A549 (cell line): ENCODE measurements around the gene ADCY6. TPM values are rescaled to one million over a fixed set of nuclear protein-coding genes. Genes with fewer than 3 reads are reported as not detected.

Source experiments
- BHLHE40 ChIP-seq: IDR thresholded peaks from 2 replicates; pipeline ENCODE4 v1.6.1; 2012; ENCODE audit warnings: low read depth, low read length, inconsistent platforms
- CEBPB ChIP-seq, 2 experiments: fragments of >200 bp in 1 of 2; sonication (Bioruptor Twin) in 1 of 2; formaldehyde crosslinking in 1 of 2; IDR thresholded peaks; 2 replicates each; pipeline ENCODE4 v1.6.1; 2012 to 2016
- CHD2 ChIP-seq: fragments of 150-350 bp; IDR thresholded peaks from 2 replicates; pipeline ENCODE4 v1.6.1; 2014; ENCODE audit warnings: low read length; ENCODE audit not compliant: partially characterized antibody
- CTCF ChIP-seq: fragments of >200 bp; sonication (Bioruptor Twin); formaldehyde crosslinking; IDR thresholded peaks from 3 replicates; pipeline ENCODE4 v1.5.1; 2016
- ELK1 ChIP-seq: fragments of 150-350 bp; IDR thresholded peaks from 2 replicates; pipeline ENCODE4 v1.6.1; 2014; ENCODE audit warnings: low read depth, mild to moderate bottlenecking, low read length
- FOSB ChIP-seq: fragments of 250-450 bp; sonication (Bioruptor Pico); IDR thresholded peaks from 2 replicates; pipeline ENCODE4 v1.5.0; 2020; ENCODE audit warnings: mild to moderate bottlenecking, moderate library complexity
- GATA3 ChIP-seq: IDR thresholded peaks from 2 replicates; pipeline ENCODE4 v1.6.1; 2012; ENCODE audit warnings: borderline replicate concordance
- HES2 ChIP-seq: fragments of >200 bp; sonication (Bioruptor Twin); formaldehyde crosslinking; IDR thresholded peaks from 2 replicates; pipeline ENCODE4 v1.6.1; 2016
- HEYL ChIP-seq: fragments of 250-450 bp; sonication (Bioruptor Pico); IDR thresholded peaks from 2 replicates; pipeline ENCODE4 v1.8.0; 2021; ENCODE audit warnings: mild to moderate bottlenecking, moderate library complexity
- HOXB13 ChIP-seq: fragments of 250-450 bp; sonication (Bioruptor Pico); IDR thresholded peaks from 2 replicates; pipeline ENCODE4 v1.5.0; 2020; ENCODE audit warnings: low read depth, mild to moderate bottlenecking, moderate library complexity
- JUN ChIP-seq, 2 experiments: fragments of >200 bp; sonication (Bioruptor Twin); formaldehyde crosslinking; IDR thresholded peaks; 2 replicates in 1 of 2; 3 replicates in 1 of 2; pipeline ENCODE4 v1.6.1; 2016 to 2017
- KDM5A ChIP-seq: fragments of 200-600 bp; sonication (generic); IDR thresholded peaks from 2 replicates; pipeline ENCODE4 v1.6.1; 2016; ENCODE audit warnings: antibody characterized with exemption, mild to moderate bottlenecking
- MAX ChIP-seq: IDR thresholded peaks from 2 replicates; pipeline ENCODE4 v1.6.1; 2012
- MAZ ChIP-seq: fragments of 150-350 bp; IDR thresholded peaks from 2 replicates; pipeline ENCODE4 v1.6.1; 2014; ENCODE audit warnings: antibody characterized with exemption, low read depth, low read length, borderline replicate concordance
- MYC ChIP-seq: IDR thresholded peaks from 2 replicates; pipeline ENCODE4 v1.6.1; 2012; ENCODE audit warnings: mild to moderate bottlenecking, inconsistent platforms, low read length, improper control_type of control experiment, borderline replicate concordance
- NR3C1 ChIP-seq: fragments of >200 bp; sonication (Bioruptor Twin); formaldehyde crosslinking; IDR thresholded peaks from 3 replicates; pipeline ENCODE4 v1.6.1; 2017
- POLR2A ChIP-seq: IDR thresholded peaks from 2 replicates; pipeline ENCODE4 v1.6.1; 2012; ENCODE audit warnings: mild to moderate bottlenecking, low read length
- REST ChIP-seq: fragments of 200-600 bp; sonication (generic); IDR thresholded peaks from 2 replicates; pipeline ENCODE4 v1.6.1; 2016; ENCODE audit warnings: antibody characterized with exemption, mild to moderate bottlenecking, moderate library complexity
- RNF2 ChIP-seq: fragments of 200-600 bp; sonication (generic); IDR thresholded peaks from 2 replicates; pipeline ENCODE4 v1.6.1; 2016; ENCODE audit warnings: low read depth, mild to moderate bottlenecking, antibody characterized with exemption, moderate library complexity, borderline replicate concordance
- TP53 ChIP-seq: fragments of 250-450 bp; sonication (Bioruptor Pico); IDR thresholded peaks from 2 replicates; pipeline ENCODE4 v1.5.0; 2021; ENCODE audit warnings: mild to moderate bottlenecking, moderate library complexity
- USF2 ChIP-seq: fragments of 450-650 bp; IDR thresholded peaks from 2 replicates; pipeline ENCODE4 v1.6.1; 2014; ENCODE audit warnings: antibody characterized with exemption
- ZC3H11A ChIP-seq: fragments of 450-650 bp; IDR thresholded peaks from 2 replicates; pipeline ENCODE4 v1.6.1; 2014; ENCODE audit warnings: antibody characterized with exemption, mild to moderate bottlenecking
- ZFP36 ChIP-seq: fragments of 450-650 bp; IDR thresholded peaks from 2 replicates; pipeline ENCODE4 v1.6.1; 2014; ENCODE audit warnings: borderline replicate concordance; ENCODE audit not compliant: partially characterized antibody
- ZSCAN20 ChIP-seq: fragments of 250-450 bp; sonication (Bioruptor Pico); IDR thresholded peaks from 2 replicates; pipeline ENCODE4 v1.8.0; 2022; ENCODE audit warnings: mild to moderate bottlenecking, moderate library complexity
- polyA plus RNA-seq, 4 experiments: library from polyadenylated mRNA; depleted of rRNA in 3 of 4; stranded (reverse); fragments of >200 nt; fragmentation: RNase III in 1 of 4; extraction: RNeasy Plus Mini Kit Qiagen cat#74134 plus additional on column Dnase treatment in 1 of 4; gene quantifications; 2 replicates in 3 of 4; 3 replicates in 1 of 4; pipeline ENCODE4 v1.2.3, GENCODE V29; 2011 to 2017
- small RNA-seq, 6 experiments: library from RNA; depleted of rRNA; stranded (forward); fragments of <200 nt; gene quantifications; one replicate each; pipeline ENCODE3, GENCODE V24; 2012

The ADCY6 gene
- polyA plus RNA-seq, 2 of the 4 experiments (the other 2 are of a cell fraction) = 16.3 to 20.8 TPM

GRCh38 chr12:48716493-48717251, 72.2 kb downstream of the ADCY6 start, which contains the start of gene CCNT1 (continued):
- TF ChIP-seq MYC = 0 out of 2 replicates have a peak, but pooled peaks have one; percentile 72
- no peak for TF ChIP-seq CTCF
- TF ChIP-seq BHLHE40 = peak; percentile 40; the same call in 1 of the 2 replicates
- TF ChIP-seq USF2 = peak; percentile 99
- peak; percentile 95 for TF ChIP-seq CHD2
- no peak for TF ChIP-seq HES2
- peak; percentile 57; the same call in 1 of the 2 replicates for TF ChIP-seq ZSCAN20
- TF ChIP-seq HOXB13 (CRISPR knock-in tag) = peak; percentile 17; the same call in 1 of the 2 replicates
- TF ChIP-seq CEBPB (IDR thresholded peaks at IDR 0.05) = no peak
- TF ChIP-seq TP53 (CRISPR knock-in tag) = peak; percentile 86; the same call in 1 of the 2 replicates
- peak; percentile 54 to 78; a peak in 4 of 5 replicates for TF ChIP-seq JUN (IDR thresholded peaks at IDR 0.05)
- peak; percentile 92 for TF ChIP-seq MAX
- TF ChIP-seq REST = peak; percentile 91
- TF ChIP-seq ZC3H11A = no peak
- no peak for TF ChIP-seq NR3C1
- no peak for TF ChIP-seq ZFP36
- TF ChIP-seq RNF2 = no peak
- no peak; the same call in 1 of the 2 replicates for TF ChIP-seq FOSB (CRISPR knock-in tag)
- no peak for TF ChIP-seq ELK1
- TF ChIP-seq MAZ = 0 out of 2 replicates have a peak, but pooled peaks have one; percentile 50
- peak; percentile 16; the same call in 1 of the 2 replicates for TF ChIP-seq GATA3
- peak; percentile 77; the same call in 1 of the 2 replicates for TF ChIP-seq HEYL (CRISPR knock-in tag)
- TF ChIP-seq POLR2A = peak; percentile 70
- TF ChIP-seq KDM5A = peak; percentile 61
- TF ChIP-seq, all 56 proteins: peak for 23

Small RNAs within 50 kb of the gene (small RNA-seq; reads per million reads assigned to genes)
- gene MIR4701 (0 reads per million in 6 experiments), gene RF00019 (0 reads per million in 6 experiments)

Other genes starting within 250 kb of the ADCY6 start
- not detected in 2 replicates for gene LALBA, start 219.0 kb downstream of the ADCY6 start, polyA plus RNA-seq (2011; rRNA removed)
- gene LALBA, start 219.0 kb downstream of the ADCY6 start, polyA plus RNA-seq (2017; fragmentation: RNase III; extraction: RNeasy Plus Mini Kit Qiagen cat#74134 plus additional on column Dnase treatment) = not detected in 3 replicates
- 59.4 and 62.8 TPM in 2 replicates for gene KANSL2, start 106.9 kb downstream of the ADCY6 start, polyA plus RNA-seq (2011; rRNA removed)
- gene KANSL2, start 106.9 kb downstream of the ADCY6 start, polyA plus RNA-seq (2017; fragmentation: RNase III; extraction: RNeasy Plus Mini Kit Qiagen cat#74134 plus additional on column Dnase treatment) = 30.2 to 31.4 TPM (median 30.3 TPM) in 3 replicates
- 54.5 and 56.2 TPM in 2 replicates for gene CCNT1, start 72.4 kb downstream of the ADCY6 start, polyA plus RNA-seq (2011; rRNA removed)
- gene CCNT1, start 72.4 kb downstream of the ADCY6 start, polyA plus RNA-seq (2017; fragmentation: RNase III; extraction: RNeasy Plus Mini Kit Qiagen cat#74134 plus additional on column Dnase treatment) = 12.9 to 13.0 TPM (median 13.0 TPM) in 3 replicates
- gene CACNB3, start 29.4 kb upstream of the ADCY6 start, polyA plus RNA-seq (2011; rRNA removed) = 12.9 and 15.4 TPM in 2 replicates
- gene CACNB3, start 29.4 kb upstream of the ADCY6 start, polyA plus RNA-seq (2017; fragmentation: RNase III; extraction: RNeasy Plus Mini Kit Qiagen cat#74134 plus additional on column Dnase treatment) = 17.2 to 25.8 TPM (median 23.9 TPM) in 3 replicates
- 132 TPM in 2 replicates for gene DDX23, start 63.1 kb upstream of the ADCY6 start, polyA plus RNA-seq (2011; rRNA removed)
- 112 to 119 TPM (median 116 TPM) in 3 replicates for gene DDX23, start 63.1 kb upstream of the ADCY6 start, polyA plus RNA-seq (2017; fragmentation: RNase III; extraction: RNeasy Plus Mini Kit Qiagen cat#74134 plus additional on column Dnase treatment)
- gene RND1, start 76.8 kb upstream of the ADCY6 start, polyA plus RNA-seq (2011; rRNA removed) = 37.8 and 54.5 TPM in 2 replicates
- gene RND1, start 76.8 kb upstream of the ADCY6 start, polyA plus RNA-seq (2017; fragmentation: RNase III; extraction: RNeasy Plus Mini Kit Qiagen cat#74134 plus additional on column Dnase treatment) = 16.8 to 28.7 TPM (median 26.5 TPM) in 3 replicates
- gene FKBP11, start 136.4 kb upstream of the ADCY6 start, polyA plus RNA-seq (2011; rRNA removed) = 50.9 and 61.9 TPM in 2 replicates
- gene FKBP11, start 136.4 kb upstream of the ADCY6 start, polyA plus RNA-seq (2017; fragmentation: RNase III; extraction: RNeasy Plus Mini Kit Qiagen cat#74134 plus additional on column Dnase treatment) = 41.2 to 45.5 TPM (median 42.2 TPM) in 3 replicates
- gene ARF3, start 168.4 kb upstream of the ADCY6 start, polyA plus RNA-seq (2011; rRNA removed) = 281 and 287 TPM in 2 replicates
- 133 to 138 TPM (median 138 TPM) in 3 replicates for gene ARF3, start 168.4 kb upstream of the ADCY6 start, polyA plus RNA-seq (2017; fragmentation: RNase III; extraction: RNeasy Plus Mini Kit Qiagen cat#74134 plus additional on column Dnase treatment)
- gene WNT10B, start 182.6 kb upstream of the ADCY6 start, polyA plus RNA-seq (2011; rRNA removed) = 1.8 and 2.0 TPM in 2 replicates
- gene WNT10B, start 182.6 kb upstream of the ADCY6 start, polyA plus RNA-seq (2017; fragmentation: RNase III; extraction: RNeasy Plus Mini Kit Qiagen cat#74134 plus additional on column Dnase treatment) = 1.5 to 1.9 TPM (median 1.7 TPM) in 3 replicates
- not detected in 2 replicates for gene WNT1, start 189.2 kb upstream of the ADCY6 start, polyA plus RNA-seq (2011; rRNA removed)
- gene WNT1, start 189.2 kb upstream of the ADCY6 start, polyA plus RNA-seq (2017; fragmentation: RNase III; extraction: RNeasy Plus Mini Kit Qiagen cat#74134 plus additional on column Dnase treatment) = not detected in 3 replicates
- 0.12 TPM in 2 replicates for gene DDN, start 210.3 kb upstream of the ADCY6 start, polyA plus RNA-seq (2011; rRNA removed)
- gene DDN, start 210.3 kb upstream of the ADCY6 start, polyA plus RNA-seq (2017; fragmentation: RNase III; extraction: RNeasy Plus Mini Kit Qiagen cat#74134 plus additional on column Dnase treatment) = 0.34 to 0.50 TPM (median 0.38 TPM) in 3 replicates
- gene PRKAG1, start 229.7 kb upstream of the ADCY6 start, polyA plus RNA-seq (2011; rRNA removed) = 100 and 117 TPM in 2 replicates
- 40.0 to 42.8 TPM (median 41.9 TPM) in 3 replicates for gene PRKAG1, start 229.7 kb upstream of the ADCY6 start, polyA plus RNA-seq (2017; fragmentation: RNase III; extraction: RNeasy Plus Mini Kit Qiagen cat#74134 plus additional on column Dnase treatment)